Measurements from ENCODE around the gene OR4F17.
A peak's percentile ranks its signal among the peaks of the same experiment; 100 is the strongest.
"Not testable (repeated sequence)": the region's sequence is repeated elsewhere in the genome, so short reads cannot be mapped to it uniquely, and the experiment has no call there.

Gene OR4F17, protein sequence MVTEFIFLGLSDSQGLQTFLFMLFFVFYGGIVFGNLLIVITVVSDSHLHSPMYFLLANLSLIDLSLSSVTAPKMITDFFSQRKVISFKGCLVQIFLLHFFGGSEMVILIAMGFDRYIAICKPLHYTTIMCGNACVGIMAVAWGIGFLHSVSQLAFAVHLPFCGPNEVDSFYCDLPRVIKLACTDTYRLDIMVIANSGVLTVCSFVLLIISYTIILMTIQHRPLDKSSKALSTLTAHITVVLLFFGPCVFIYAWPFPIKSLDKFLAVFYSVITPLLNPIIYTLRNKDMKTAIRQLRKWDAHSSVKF

DNA sequence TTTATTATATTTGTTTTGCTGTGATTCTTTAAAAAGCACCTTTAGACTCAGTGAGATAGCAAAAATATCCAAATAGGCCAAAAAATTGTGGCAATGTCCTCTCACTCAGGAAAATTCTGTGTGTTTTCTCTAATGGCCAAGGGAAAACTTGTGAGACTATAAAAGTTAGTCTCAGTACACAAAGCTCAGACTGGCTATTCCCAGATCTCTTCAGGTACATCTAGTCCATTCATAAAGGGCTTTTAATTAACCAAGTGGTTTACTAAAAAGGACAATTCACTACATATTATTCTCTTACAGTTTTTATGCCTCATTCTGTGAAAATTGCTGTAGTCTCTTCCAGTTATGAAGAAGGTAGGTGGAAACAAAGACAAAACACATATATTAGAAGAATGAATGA lies at the start of gene OR4F17:
OR4F17 (plus strand) TSS at position 301 of the 400 bp plus-strand sequence. CDS start 3,575 bp downstream, outside the sequence.
- not testable (repeated sequence) for DNase-seq (ENCODE audit: low read depth)

DNA sequence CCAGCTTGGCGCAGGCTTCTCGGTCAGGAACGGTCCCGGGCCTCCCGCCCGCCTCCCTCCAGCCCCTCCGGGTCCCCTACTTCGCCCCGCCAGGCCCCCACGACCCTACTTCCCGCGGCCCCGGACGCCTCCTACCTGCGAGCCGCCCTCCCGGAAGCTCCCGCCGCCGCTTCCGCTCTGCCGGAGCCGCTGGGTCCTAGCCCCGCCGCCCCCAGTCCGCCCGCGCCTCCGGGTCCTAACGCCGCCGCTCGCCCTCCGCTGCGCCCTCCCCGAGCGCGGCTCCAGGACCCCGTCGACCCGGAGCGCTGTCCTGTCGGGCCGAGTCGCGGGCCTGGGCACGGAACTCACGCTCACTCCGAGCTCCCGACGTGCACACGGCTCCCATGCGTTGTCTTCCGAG lies 36.1 kb upstream of the OR4F17 start:
- peak; percentile 24 for DNase-seq (ENCODE audit: low read depth)

DNA sequence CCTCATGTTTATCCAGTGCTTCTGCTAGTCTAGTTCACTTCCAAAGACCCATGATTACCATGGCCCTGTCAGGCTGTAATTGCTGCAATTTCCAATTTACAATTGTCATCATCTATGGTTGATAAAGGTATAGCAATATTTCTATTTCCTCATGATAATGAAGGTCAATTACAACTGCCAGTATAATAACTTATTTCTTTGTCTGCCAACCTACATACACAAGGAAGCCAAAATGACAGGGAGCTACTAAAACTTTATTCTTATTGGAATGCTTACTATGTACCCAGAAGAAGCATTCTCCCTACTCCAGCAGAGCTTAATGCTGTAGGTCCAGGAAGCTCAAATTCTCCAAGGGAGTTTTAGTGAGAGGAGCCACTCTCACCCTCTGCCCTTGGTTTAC lies 24.0 kb upstream of the OR4F17 start:
- DNase-seq (ENCODE audit: low read depth): not testable (repeated sequence)

DNA sequence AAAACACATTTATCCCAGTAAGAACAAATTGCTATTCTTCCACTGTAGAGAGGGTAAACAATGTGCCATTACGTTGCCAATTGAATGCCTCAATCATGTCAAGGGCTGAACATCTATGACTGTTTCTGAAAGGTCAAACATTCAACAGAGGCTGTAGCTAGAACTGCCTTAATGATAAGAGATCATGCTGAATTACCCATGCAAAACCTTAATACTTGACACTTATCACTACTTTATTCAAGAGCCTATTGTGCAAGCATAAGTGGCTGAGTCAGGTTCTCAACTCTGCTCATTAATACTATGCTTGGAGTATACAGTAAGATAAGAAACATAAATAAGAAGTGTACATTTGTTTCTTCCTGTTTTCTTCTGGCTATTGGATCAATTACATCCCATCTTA lies 23.3 kb upstream of the OR4F17 start:
- DNase-seq (ENCODE audit: low read depth): not testable (repeated sequence)

DNA sequence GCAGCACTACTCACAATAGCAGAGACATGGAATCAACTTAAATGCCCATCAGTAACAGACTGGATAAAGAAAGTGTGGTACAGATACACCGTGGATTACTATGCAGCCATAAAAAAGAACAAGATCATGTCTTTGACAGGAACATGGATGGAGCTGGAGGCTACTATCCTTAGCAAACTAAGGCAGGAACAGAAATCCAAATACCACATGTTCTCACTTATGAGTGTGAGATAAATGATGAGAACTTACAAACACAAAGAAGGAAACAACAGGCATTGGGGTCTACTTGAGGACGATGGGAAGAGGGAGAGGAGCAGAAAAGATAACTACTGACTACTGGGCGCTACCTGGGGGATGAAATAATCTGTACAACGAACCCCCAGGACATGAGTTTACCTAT lies 16.2 kb upstream of the OR4F17 start:
- DNase-seq (ENCODE audit: low read depth): not testable (repeated sequence)

DNA sequence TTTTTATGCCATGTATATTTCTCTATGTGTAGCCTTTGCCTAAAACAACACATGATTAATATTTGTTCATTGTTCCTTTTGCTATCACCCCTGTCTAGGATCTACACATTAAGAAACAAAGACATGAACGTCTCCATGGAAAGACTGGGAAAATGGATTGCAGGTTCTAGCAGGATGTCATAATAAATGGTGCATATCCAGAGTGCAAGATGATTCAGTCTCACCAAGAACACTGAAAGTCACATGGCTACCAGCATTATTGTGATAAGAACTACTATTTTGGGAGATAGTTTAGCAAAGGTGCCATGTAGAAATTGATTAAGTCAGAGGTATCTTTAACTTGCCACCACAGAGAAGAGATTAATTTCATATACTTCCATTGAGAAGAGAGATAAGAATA lies 12.1 kb upstream of the OR4F17 start:
- not testable (repeated sequence) for DNase-seq (ENCODE audit: low read depth)

DNA sequence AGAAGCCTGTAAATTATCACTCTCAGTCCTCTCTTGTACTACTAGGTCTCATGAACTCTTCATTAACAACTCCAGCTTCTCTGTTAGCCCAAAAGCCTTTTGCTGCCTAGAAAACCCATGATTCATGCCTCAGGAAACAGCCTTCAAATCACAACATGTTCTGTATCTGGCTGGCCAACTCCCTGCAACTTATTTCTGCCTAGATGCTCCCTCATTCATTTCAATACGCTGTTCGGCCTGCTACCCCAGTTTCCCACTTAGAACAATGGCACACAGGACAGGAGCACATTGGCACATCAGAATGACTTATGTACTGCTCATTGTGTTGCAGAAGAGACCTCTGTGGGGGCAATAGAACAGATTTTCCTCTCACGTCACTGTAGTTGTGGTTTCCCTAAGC lies 9.3 kb upstream of the OR4F17 start:
- not testable (repeated sequence) for DNase-seq (ENCODE audit: low read depth)

DNA sequence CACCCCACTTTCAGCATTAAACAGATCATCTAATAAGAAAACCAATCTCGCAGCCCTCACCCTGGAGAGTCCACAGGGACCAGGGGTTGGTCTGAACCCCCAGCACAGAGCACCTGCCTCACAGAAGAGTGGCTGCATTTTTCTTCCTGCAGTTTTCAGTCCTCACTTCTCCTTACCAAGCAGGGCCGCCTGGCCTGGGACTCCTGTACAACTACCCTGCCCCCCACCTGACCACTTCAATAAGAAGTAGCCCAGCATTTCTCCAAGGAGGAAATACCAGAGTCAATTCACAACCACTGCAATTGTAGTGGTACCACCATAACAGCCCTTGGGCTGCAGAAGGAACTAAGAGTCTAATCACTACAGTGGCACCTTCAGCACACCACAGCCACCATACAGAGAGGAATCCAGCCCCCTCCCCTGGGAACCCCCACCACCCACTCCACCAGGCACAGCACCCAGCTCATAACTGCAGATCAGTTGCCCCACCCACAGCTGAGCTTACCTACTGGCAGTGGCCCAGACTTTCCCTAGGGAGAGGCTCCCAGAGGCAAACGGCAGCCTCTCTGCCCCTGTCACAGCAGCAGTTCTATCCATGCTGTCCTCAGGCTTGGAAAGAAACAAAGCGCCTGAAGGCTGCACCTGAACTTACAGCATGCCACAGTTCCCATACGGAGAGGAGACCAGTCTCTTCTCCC lies 13.7 kb downstream of the OR4F17 start:
- DNase-seq (ENCODE audit: low read depth): not testable (repeated sequence)
